ENCODE data around the gene AKR1D1.
"Not testable (repeated sequence)": the region's sequence is repeated elsewhere in the genome, so short reads cannot be mapped to it uniquely, and the experiment has no call there.

The AKR1D1 gene

DNA sequence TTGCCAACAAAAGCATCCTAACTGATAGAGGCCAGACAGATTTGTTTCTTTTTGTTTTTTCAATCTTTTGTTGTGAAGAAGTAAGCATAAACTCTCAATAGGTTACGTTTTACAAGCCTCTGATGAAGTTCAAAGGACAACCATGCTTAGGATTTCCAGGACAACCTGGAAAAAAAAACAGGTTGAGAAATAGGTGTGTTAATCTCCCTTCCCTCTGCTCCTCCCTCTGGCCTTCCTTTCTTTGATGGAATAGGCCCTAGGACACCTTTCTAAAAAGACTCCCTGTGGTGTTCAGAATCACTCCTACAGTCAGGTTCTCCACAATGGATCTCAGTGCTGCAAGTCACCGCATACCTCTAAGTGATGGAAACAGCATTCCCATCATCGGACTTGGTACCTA, at the start of gene AKR1D1:
Gene AKR1D1 (plus strand): TSS at position 264 of the 400 bp plus-strand sequence. CDS start 60 bp downstream, at position 324.
- no peak for DNase-seq (ENCODE audit: low read depth)

DNA sequence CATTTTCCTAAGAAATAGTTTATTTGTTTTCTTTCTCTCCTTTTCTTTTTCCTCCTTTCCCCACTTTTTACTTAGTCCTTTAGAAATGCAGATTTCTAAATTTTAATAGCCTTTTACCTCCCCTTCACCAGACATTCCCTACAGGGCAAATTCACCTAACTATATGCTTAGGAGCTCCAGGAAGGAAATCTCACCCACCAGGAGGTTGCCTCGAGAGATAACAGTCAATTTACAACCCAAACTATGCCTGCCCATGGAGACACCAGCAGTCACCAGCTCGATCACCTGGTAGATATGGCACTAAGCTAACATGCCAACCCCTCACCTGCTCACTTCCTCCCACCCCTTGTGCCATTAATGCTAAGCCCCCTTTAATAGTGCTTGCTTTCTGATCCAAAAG, 49.2 kb upstream of the AKR1D1 start:
- no peak for DNase-seq (ENCODE audit: low read depth)

DNA sequence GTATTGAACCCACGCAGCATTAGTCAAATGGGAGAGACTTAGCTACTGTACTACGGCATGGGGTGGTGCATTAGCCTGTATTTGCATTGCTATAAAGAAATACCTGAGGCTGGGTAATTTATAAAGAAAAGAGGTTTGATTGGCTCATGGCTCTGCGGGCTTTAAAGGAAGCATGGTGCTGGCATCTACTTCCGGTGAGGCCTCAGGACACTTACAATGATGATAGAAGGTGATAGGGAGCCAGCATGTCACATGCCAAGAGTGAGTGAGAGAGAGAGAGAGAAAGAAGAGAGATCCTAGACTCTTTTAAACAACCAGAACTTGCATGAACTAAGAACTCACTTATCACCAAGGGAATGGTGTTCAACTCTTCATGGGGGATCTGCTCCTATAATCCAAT, 47.1 kb upstream of the AKR1D1 start:
- DNase-seq (ENCODE audit: low read depth), result no peak

DNA sequence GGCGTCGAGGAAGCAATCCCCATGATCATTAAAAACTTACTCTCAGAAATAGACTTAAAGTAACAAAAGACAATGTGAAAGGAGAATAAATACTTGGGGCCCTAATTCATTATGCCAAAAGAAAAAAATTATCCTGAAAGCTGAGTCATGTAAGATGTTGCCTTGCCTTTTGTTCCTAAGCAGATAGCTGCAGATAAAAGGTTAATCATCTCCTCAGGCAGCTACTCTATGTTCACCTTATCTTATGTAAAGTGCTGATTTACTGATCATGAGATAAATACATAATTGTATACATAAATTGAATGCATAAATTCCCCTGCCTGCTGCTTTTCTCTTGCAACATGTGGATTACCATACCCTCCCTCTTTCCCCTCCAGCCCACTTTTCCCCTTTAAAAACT, 46.3 kb upstream of the AKR1D1 start:
- no peak for DNase-seq (ENCODE audit: low read depth)

GRCh38 chr7:138030679-138031351, 45.4 kb upstream of the AKR1D1 start:
- DNase-seq (ENCODE audit: low read depth), result no peak

GRCh38 chr7:138032186-138032585, 44.1 kb upstream of the AKR1D1 start:
- DNase-seq (ENCODE audit: low read depth), result no peak

GRCh38 chr7:138032770-138033169, 43.5 kb upstream of the AKR1D1 start:
- no peak for DNase-seq (ENCODE audit: low read depth)

GRCh38 chr7:138033241-138033640, 43.0 kb upstream of the AKR1D1 start:
- no peak for DNase-seq (ENCODE audit: low read depth)

DNA sequence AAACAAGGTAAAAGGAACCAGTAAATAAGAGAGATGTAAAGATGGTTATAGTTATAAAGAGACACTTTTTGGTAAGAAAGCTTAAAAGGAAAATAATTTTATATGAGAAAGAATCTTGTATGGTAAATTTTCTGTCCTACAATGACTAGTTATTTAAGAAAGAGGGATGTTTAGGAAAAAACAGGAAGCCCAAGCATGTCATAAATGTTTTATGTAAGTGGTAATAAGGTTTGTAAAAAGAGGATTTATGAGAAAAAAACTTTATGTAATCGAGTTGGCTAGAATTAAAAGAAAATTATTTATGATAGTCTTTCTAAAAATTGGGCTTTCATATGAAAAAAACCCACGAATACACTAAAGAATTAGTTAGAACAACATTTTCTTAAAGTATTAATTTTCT, 40.1 kb upstream of the AKR1D1 start:
- DNase-seq (ENCODE audit: low read depth), result no peak

DNA sequence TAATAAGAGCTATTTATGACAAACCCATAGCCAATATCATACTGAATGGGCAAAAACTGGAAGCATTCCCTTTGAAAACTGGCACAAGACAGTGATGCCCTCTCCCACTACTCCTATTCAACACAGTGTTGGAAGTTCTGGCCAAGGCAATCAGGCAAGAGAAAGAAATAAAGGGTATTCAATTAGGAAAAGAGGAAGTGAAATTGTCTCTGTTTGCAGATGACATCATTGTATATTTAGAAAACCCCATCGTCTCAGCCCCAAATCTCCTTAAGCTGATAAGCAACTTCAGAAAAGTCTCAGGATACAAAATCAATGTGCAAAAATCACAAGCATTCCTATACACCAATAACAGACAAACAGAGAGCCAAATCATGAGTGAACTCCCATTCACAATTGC, 36.2 kb upstream of the AKR1D1 start:
- not testable (repeated sequence) for DNase-seq (ENCODE audit: low read depth)

DNA sequence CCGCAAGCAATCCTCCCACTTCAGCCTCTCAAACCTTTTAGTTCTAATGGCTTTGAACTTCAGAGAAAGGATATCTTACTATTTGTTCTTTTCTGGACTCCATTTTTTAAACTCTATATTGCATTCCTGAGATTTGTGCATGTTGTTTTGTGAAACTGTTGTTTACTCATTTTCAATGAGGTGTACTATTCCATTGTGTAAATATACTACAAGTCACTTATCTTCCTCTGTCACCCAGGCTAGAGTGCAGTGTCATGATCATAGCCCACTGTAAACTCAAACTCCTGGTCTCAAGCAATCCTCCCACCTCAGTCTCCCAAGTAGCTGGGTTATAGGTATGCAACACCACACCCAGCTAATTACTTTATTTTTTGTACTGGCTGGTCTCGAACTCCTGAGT, 31.4 kb upstream of the AKR1D1 start:
- DNase-seq (ENCODE audit: low read depth), result no peak

DNA sequence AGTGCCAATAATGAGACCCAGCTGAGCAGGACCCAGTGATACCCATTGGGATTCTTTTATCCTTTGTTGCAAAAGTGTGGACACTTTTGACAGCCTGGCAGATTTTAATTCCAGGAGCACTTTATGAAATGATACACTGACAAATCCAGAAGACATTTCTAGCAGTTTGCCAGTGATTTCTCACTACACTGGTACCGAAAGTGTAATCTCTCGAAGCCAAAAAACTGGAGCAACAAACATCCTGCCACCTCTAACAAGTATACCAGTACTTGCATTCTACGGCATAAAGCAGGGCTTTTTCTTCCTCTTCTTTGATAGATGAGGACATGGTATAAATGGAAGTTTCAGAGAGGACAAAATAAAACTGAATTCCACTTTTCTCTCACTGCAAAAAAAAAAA, 28.4 kb upstream of the AKR1D1 start:
- no peak for DNase-seq (ENCODE audit: low read depth)

DNA sequence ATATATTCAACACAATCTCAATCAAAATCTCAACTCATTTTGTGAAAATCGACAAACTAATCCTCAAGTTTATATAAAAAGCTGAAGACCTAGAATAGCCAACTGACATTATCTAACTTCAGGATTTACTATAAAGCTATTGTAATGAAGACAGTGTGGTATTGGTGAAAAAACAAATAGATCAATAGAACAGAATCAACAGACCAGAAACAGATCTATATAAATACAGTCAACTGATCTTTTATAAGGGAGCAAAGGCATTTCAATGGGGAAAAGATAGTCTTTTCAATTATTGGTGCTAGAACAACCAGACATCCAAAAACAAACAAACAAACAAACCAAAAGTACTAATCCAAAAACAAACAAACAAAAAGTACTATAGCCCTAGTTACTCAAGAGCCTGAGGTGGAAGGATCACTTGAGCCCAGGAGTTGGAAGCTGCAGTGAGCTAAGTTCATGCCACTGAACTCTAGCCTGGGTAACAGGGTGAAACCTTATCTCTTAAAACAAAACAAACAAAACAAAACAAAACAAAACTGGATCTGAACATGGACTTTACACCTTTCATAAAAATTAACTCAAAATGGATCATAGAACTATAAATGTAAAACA, 26.6 kb upstream of the AKR1D1 start:
- no peak for DNase-seq (ENCODE audit: low read depth)

DNA sequence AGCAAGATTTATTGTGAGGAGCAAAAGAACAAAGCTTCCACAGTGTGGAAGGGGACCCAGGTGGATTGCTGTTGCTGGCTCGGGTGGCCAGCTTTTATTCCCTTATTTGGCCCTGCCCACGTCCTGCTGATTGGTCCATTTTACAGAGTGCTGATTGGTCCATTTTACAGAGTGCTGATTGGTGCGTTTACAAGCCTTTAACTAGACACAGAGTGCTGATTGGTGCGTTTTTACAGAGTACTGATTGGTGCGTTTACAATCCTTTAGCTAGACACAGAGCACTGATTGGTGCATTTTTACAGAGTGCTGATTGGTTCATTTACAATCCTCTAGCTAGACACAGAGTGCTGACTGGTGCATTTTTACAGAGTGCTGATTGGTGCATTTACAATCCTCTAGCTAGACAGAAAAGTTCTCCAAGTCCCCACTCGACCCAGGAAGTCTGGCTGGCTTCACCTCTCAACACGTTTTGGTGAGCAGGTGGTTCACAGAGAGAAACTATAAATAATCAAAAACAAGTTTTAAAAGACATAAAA, 24.5 kb upstream of the AKR1D1 start:
- not testable (repeated sequence) for DNase-seq (ENCODE audit: low read depth)

DNA sequence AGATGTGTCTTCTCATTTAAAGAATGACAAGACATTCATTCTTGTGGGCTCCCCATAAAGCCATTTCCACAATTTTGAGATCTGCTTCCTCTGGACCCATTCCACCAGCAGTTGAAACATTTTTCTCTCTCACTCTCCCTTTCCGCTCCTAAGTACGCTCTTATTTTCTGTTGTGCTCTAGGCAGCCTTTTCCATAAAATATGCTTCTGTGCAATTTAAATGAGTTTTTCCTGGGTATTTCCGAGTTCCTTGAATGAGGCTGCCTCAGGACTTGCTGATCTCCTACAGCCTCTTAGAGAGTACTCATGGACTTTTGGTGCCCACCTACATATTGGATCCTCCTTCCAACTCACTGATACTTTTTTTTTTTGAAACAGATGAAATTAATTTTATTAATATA, 23.6 kb upstream of the AKR1D1 start:
- no peak for DNase-seq (ENCODE audit: low read depth)

GRCh38 chr7:138055698-138056097, 20.6 kb upstream of the AKR1D1 start:
- DNase-seq (ENCODE audit: low read depth), result not testable (repeated sequence)

- no peak for DNase-seq (ENCODE audit: low read depth)
These were observed 12.9 kb upstream of the AKR1D1 start for GRCh38 chr7:138063400-138063799.

DNA sequence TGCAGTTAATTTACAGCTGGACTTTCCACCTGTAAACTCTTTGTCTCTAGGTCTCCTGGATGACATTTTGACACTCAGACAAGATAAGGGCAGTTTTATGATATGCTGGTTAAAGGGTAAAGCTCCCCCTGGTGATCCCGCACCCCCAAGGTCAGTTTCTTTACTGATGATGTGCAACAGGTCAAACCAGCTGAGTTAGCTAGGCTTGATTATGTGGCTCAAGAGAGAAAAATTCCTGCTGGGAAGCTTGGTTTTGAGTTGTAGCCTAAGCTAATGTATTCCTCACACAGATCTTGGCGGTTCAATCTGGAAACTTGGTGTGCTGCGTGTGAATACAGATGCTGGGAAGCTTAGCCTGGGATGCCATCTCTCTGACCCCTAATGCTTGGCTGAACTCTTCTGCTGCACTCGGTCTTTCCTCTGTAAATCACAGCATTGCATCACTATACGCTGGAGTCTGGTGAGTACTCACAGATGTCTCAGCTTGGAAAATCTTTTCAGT, 11.4 kb upstream of the AKR1D1 start:
- peak; percentile 2 for DNase-seq (ENCODE audit: low read depth)

DNA sequence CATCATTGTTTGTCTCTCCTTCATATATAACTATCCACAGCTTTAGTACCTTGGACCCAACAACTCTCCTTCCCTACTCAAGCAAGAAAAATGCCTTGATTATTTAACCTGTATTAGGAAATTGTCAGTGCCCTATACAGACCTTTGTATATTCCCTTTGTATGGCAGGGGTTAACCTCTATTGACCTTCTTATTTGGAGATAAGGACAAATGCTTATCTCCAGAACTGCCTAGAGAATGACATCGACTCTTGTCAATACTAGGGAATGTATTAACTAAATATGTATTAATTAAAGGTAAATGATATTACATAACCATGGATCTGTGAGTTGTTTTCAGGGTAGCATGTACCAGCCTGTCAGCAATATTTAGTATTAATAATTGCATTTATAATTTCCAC, 10.4 kb upstream of the AKR1D1 start:
- no peak for DNase-seq (ENCODE audit: low read depth)

DNA sequence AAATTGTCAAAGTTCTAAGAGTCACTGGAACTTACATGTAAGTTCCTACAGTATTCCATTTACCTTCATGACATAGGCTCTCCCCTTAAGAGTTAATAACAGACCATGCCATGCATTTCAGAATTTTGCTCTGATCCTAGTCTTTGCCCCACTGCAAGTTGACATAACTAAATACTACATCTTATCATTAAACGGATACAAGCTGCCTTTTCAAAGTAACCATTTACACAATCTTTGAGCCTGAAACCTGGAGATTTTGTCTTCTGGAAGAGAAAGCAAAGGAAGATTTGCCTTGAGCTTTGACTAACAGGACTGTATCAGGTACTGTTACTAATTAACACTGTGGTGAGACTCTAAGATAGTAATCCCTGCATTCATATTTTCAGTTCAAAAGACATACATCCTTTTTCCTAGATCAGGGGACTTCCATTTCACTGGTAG, 9.3 kb upstream of the AKR1D1 start:
- no peak for DNase-seq (ENCODE audit: low read depth)

DNA sequence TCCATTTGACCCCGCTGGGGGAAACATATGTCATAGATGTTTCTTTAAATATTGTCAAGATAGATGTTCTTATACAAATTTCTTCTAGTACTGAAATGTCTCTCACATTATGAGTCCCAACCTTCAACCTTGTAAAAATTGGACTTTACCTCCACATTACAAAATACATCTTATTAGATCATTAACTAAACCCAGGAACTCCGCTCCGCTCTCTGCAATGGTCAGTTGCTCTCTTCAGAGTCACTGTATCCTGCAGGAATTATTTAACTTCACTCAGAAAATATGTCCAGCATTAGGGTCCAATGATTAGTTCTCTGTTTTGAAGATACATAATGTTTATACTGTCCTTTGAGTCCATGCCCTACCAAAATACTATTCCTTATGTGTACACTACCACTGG, 8.5 kb upstream of the AKR1D1 start:
- DNase-seq (ENCODE audit: low read depth), result no peak

DNA sequence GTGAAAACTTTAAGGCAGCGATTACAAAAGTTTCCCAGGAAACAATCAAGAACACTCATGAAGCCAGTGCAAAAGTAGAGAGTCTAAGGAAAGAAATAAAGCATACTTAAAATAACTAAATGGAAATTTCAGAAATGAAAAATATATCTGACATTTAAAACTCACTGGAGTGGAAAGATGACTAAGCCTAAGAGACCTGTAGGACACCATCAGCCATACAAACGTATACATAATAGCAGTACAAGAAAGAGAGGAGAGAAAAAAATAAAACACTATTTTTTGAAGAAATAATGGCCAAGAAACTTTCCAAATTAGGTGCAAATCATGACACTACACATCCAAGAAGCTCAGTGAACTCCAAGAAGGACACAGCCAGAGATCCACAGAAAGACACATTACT, 5.4 kb upstream of the AKR1D1 start:
- no peak for DNase-seq (ENCODE audit: low read depth)

DNA sequence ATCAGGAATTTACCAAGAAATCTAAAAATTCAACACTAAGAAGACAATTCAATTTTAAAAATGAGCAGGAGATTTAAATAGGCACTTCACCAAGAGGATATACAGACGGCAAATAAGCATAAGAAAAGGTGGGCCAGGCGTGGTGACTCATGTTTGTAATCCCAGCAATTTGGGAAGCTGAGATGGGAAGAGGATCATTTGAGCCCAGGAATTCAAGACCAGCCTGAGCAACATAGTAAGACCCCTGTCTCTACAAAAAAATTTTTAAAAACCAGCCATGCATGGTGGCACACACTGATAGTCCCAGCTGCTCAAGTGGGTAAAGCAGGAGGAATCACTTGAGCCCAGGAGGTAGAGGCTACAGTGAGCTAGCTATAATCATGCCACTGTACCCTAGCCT, 3.5 kb upstream of the AKR1D1 start:
- DNase-seq (ENCODE audit: low read depth), result no peak

DNA sequence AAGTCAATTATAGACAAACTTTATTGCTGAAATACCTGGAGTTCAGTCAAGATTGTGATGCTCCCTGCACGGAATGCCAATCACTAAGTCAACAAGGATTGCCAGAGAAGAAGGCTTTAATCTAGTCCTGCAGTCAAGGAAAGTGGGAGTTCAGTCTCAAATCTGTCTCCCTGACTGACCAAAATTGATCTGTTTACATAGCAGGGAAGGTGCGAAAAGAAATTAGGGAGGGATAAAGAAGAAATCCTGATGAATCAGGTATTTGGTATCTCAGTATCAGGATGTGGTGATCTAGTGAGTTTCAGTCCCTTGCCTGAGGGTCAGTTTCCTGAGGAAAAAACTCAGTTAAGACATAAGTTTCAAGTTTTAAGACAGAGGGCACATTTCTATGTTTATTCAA, 2.1 kb upstream of the AKR1D1 start:
- no peak for DNase-seq (ENCODE audit: low read depth)

Measured in fibroblast of gingiva (primary cell).